ENCODE data around the gene DOK3. TPM values are rescaled to one million over a fixed set of nuclear protein-coding genes. Genes with fewer than 3 reads are reported as not detected.
A peak's percentile ranks its signal among the peaks of the same experiment; 100 is the strongest.

DOK3 gene
- polyA plus RNA-seq, 1 experiment = 0.50 TPM

- peak; percentile 59 for DNase-seq (ENCODE audit: low read depth, low spot score)
- no peaks in the 10 kb centered on the region for H3K9me3 ChIP-seq (ENCODE audit: control insufficient read depth, insufficient read depth, low read length)
- TF ChIP-seq CTCF (IDR thresholded peaks at IDR 0.05; ENCODE audit: low read depth, low read length) = no peak
- H3K27me3 ChIP-seq (ENCODE audit: control insufficient read depth, insufficient read depth, low read length) = no peaks in the 10 kb centered on the region
- POLR2A ChIA-PET = interaction anchor here (0.6 to 2.9 kb wide), 14 partner anchors 8 to 659 kb away, joined by 3 to 46 read pairs (median 7); partner anchors contain the start of genes B4GALT7, DDX41, HNRNPAB and PDLIM7
- H3K4me3 ChIP-seq (ENCODE audit: low read depth, low read length) = no peak overlapping the region; the same call in 1 of the 2 replicates
- H3K27ac ChIP-seq (ENCODE audit: low read depth, low read length) = peak overlapping the region; percentile 97
- CTCF ChIA-PET = interaction anchor here (0.6 to 3.9 kb wide), 5 partner anchors 10 to 62 kb away, joined by 3 to 22 read pairs (median 4); no protein-coding TSS in a partner anchor
Measured at GRCh38 chr5:177545487-177546257, 36.0 kb upstream of the DOK3 start.

GRCh38 chr5:177542816-177543465 lies 33.3 kb upstream of the DOK3 start:
- Histone ChIP-seq H3K4me3 (ENCODE audit: low read depth, low read length) (no peak overlapping the region), H3K9me3 (ENCODE audit: control insufficient read depth, insufficient read depth, low read length) (no peaks in the 10 kb centered on the region), H3K27ac (ENCODE audit: low read depth, low read length) (no peak overlapping the region), H3K27me3 (ENCODE audit: control insufficient read depth, insufficient read depth, low read length) (no peaks in the 10 kb centered on the region)
- no peak for TF ChIP-seq CTCF (IDR thresholded peaks at IDR 0.05; ENCODE audit: low read depth, low read length)
- ChIA-PET CTCF (interaction anchor here (3.9 kb wide), 1 partner anchor 42 kb away, joined by 22 read pairs; no protein-coding TSS in a partner anchor), POLR2A (no interaction called here)
- DNase-seq (ENCODE audit: low read depth, low spot score) = no peak

- no peak overlapping the region for H3K27ac ChIP-seq (ENCODE audit: low read depth, low read length)
- CTCF ChIA-PET = no interaction called here
- POLR2A ChIA-PET = interaction anchor here (1.2 kb wide), 1 partner anchor 52 kb away, joined by 3 read pairs; the partner anchor contains the start of gene TMED9
- no peak overlapping the region for H3K4me3 ChIP-seq (ENCODE audit: low read depth, low read length)
- no peak for TF ChIP-seq CTCF (IDR thresholded peaks at IDR 0.05; ENCODE audit: low read depth, low read length)
- DNase-seq (ENCODE audit: low read depth, low spot score) = no peak
- H3K27me3 ChIP-seq (ENCODE audit: control insufficient read depth, insufficient read depth, low read length) = no peaks in the 10 kb centered on the region
- no peaks in the 10 kb centered on the region for H3K9me3 ChIP-seq (ENCODE audit: control insufficient read depth, insufficient read depth, low read length)
Measured at GRCh38 chr5:177540438-177540837, 30.8 kb upstream of the DOK3 start.

- no peak for TF ChIP-seq CTCF (IDR thresholded peaks at IDR 0.05; ENCODE audit: low read depth, low read length)
- POLR2A ChIA-PET = interaction anchor here (1.2 to 2.5 kb wide), 3 partner anchors 14 to 53 kb away, joined by 3 to 11 read pairs (median 5); partner anchors contain the start of genes FAM193B, PDLIM7 and TMED9
- CTCF ChIA-PET = no interaction called here
Measured at GRCh38 chr5:177539411-177539810, 29.8 kb upstream of the DOK3 start.

More at GRCh38 chr5:177539411-177539810, 29.8 kb upstream of the DOK3 start:
- DNase-seq (ENCODE audit: low read depth, low spot score) = no peak
- peak overlapping the region; percentile 58 for H3K27ac ChIP-seq (ENCODE audit: low read depth, low read length)
- no peak overlapping the region for H3K4me3 ChIP-seq (ENCODE audit: low read depth, low read length)
- H3K27me3 ChIP-seq (ENCODE audit: control insufficient read depth, insufficient read depth, low read length) = no peaks in the 10 kb centered on the region
- no peaks in the 10 kb centered on the region for H3K9me3 ChIP-seq (ENCODE audit: control insufficient read depth, insufficient read depth, low read length)

Data from AG04450 (cell line).